ENCODE results near the gene SGTA. TPM values are rescaled to one million over a fixed set of nuclear protein-coding genes. Genes with fewer than 3 reads are reported as not detected.

SGTA gene
- total and polyA plus RNA-seq, 2 of the 13 experiments (the other 11 are each of a cell fraction or from before 2014, with no cell fraction given), result 43.9 to 47.4 TPM

DNA sequence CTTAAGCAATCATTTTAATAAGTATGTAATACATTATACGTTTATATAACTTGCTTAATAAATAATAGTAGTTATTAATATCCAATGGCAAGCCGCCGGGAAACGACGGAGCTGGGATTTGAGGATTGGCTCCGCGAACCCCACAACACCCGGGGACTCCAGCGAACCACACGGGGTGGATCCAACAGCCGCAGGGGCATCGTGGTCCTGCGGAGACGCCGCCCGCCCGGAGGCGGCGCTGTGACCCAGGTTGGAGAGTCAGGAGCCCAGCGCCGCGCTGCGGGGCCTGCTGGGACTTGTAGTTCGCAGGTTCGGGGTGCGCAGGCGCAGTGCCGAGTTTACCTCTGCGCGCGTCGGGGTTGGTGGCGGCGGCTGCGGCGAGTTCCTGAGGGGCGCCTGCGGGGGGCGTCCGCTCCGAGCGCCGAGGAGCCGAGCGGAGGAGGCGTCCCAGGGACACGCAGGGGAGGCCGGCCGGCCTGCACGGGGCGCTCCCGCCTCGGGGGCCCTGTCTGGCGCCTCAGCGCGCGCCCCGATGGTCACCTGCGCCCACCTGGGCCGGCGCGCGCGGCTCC is 36.6 kb upstream of the SGTA start, which contains the start of gene ZNF554:
TSS of gene ZNF554 (plus strand) at position 329 of the 572 bp plus-strand sequence. CDS start at position 533, 204 bp downstream.
- intact Hi-C loops (cut with micrococcal nuclease; ENCODE audit: unreplicated experiment) (loop anchor here (2.0 kb wide), 2 partner anchors 21 to 47 kb away; partner anchors contain the start of genes ZNF555 and ZNF556), in situ Hi-C loops (cut with HindIII; ENCODE audit: extremely low pct_ligation_motif_present, low pct_unique_long_range_greater_than_20kb) (loop anchor here (10.0 kb wide), 1 partner anchor 55 kb away; no protein-coding TSS in a partner anchor)
- DNase-seq (ENCODE audit: low spot score) (peak; percentile 91), FAIRE-seq (no peak), ATAC-seq (peak; percentile 87)
- H3K4me2 ChIP-seq (ENCODE audit: low read depth, low read length), result peak within 1 kb of the TSS; percentile 88
- H3K9ac ChIP-seq (ENCODE audit: insufficient read depth, low read depth, low read length), result peak within 1 kb of the TSS; percentile 84
- H3K9me3 ChIP-seq (ENCODE audit: low read length), result no peaks in the 10 kb centered on the region
- no peaks in the 10 kb centered on the region for H3K27me3 ChIP-seq (ENCODE audit: control insufficient read depth in 1 of 2, insufficient read depth in 2 of 2, low read length in 2 of 2)
- 0% methylated on average over 7 of the region's 64 CpGs for WGBS (ENCODE audit: low lambda C conversion rate)
- no peaks in the 10 kb centered on the region for H4K20me1 ChIP-seq (ENCODE audit: insufficient read depth, low read length)
- no peaks in the 10 kb centered on the region for H3K79me2 ChIP-seq (ENCODE audit: insufficient read depth, low read length)
- H3K4me3 ChIP-seq (replicated peaks in 1 of 3; ENCODE audit: insufficient read depth in 1 of 3, low read depth in 2 of 3, low read length in 3 of 3), result peak within 1 kb of the TSS; percentile 60 to 84 (median 81)
- H3K4me1 ChIP-seq (ENCODE audit: insufficient read depth, low read length), result no peaks in the 10 kb centered on the region; the same call in 1 of the 2 replicates
- ChIA-PET CTCF (ENCODE audit: low intra/inter-chr PET ratio, low total read pairs) (interaction anchor here (1.0 to 1.5 kb wide), 3 partner anchors 21 to 53 kb away, joined by 3 to 7 read pairs (median 4); no protein-coding TSS in a partner anchor), POLR2A (interaction anchor here (1.0 to 1.7 kb wide), 6 partner anchors 8 to 47 kb away, joined by 4 to 11 read pairs (median 6); partner anchors contain the start of genes THOP1, ZNF555 and ZNF556)
- BruUV-seq (replicated peaks), result no TSS peak
- H3K36me3 ChIP-seq (replicated peaks in 1 of 2; ENCODE audit: control insufficient read depth in 1 of 2, insufficient read depth in 2 of 2, low read length in 2 of 2), result no peaks in the 10 kb centered on the region; a peak in 1 of 5 replicates
- no peak within 1 kb of the TSS for H2AFZ ChIP-seq (ENCODE audit: low read length)
- H3K27ac ChIP-seq (ENCODE audit: extremely low read length, insufficient read depth, low read length), result peak within 1 kb of the TSS; percentile 21
- TF ChIP-seq, protein P1, sequence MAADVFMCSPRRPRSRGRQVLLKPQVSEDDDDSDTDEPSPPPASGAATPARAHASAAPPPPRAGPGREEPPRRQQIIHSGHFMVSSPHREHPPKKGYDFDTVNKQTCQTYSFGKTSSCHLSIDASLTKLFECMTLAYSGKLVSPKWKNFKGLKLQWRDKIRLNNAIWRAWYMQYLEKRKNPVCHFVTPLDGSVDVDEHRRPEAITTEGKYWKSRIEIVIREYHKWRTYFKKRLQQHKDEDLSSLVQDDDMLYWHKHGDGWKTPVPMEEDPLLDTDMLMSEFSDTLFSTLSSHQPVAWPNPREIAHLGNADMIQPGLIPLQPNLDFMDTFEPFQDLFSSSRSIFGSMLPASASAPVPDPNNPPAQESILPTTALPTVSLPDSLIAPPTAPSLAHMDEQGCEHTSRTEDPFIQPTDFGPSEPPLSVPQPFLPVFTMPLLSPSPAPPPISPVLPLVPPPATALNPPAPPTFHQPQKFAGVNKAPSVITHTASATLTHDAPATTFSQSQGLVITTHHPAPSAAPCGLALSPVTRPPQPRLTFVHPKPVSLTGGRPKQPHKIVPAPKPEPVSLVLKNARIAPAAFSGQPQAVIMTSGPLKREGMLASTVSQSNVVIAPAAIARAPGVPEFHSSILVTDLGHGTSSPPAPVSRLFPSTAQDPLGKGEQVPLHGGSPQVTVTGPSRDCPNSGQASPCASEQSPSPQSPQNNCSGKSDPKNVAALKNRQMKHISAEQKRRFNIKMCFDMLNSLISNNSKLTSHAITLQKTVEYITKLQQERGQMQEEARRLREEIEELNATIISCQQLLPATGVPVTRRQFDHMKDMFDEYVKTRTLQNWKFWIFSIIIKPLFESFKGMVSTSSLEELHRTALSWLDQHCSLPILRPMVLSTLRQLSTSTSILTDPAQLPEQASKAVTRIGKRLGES (CRISPR knock-in tag; IDR thresholded peaks at IDR 0.05; ENCODE audit: borderline replicate concordance), result no peak
- TF ChIP-seq KLF6 (CRISPR knock-in tag; IDR thresholded peaks at IDR 0.05) (peak; percentile 66; the same call in 1 of the 2 replicates), SRSF9 (IDR thresholded peaks at IDR 0.05; ENCODE audit: borderline replicate concordance, insufficient read depth, low read depth, low read length, poor library complexity, severe bottlenecking) (no peak), HNRNPK (IDR thresholded peaks at IDR 0.05; ENCODE audit: low read depth, low read length, poor library complexity, severe bottlenecking) (peak; percentile 23), TBP (CRISPR knock-in tag; IDR thresholded peaks at IDR 0.05) (no peak), EP300 (IDR thresholded peaks at IDR 0.05; ENCODE audit: low read depth in 2 of 2, low read length in 2 of 2) (peak in 1 of 2 experiments; percentile 38; a peak in 1 of 4 replicates), EP300 (CRISPR knock-in tag; IDR thresholded peaks at IDR 0.05; ENCODE audit: borderline replicate concordance) (no peak), NR3C1 (CRISPR knock-in tag; IDR thresholded peaks at IDR 0.05) (no peak), ZNF431 (CRISPR knock-in tag; IDR thresholded peaks at IDR 0.05; ENCODE audit: borderline replicate concordance, low read depth) (no peak), ZFAT (CRISPR knock-in tag; conservative IDR thresholded peaks at IDR 0.05) (no peak)
- TF ChIP-seq, protein P2, sequence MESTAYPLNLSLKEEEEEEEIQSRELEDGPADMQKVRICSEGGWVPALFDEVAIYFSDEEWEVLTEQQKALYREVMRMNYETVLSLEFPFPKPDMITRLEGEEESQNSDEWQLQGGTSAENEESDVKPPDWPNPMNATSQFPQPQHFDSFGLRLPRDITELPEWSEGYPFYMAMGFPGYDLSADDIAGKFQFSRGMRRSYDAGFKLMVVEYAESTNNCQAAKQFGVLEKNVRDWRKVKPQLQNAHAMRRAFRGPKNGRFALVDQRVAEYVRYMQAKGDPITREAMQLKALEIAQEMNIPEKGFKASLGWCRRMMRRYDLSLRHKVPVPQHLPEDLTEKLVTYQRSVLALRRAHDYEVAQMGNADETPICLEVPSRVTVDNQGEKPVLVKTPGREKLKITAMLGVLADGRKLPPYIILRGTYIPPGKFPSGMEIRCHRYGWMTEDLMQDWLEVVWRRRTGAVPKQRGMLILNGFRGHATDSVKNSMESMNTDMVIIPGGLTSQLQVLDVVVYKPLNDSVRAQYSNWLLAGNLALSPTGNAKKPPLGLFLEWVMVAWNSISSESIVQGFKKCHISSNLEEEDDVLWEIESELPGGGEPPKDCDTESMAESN (CRISPR knock-in tag; conservative IDR thresholded peaks at IDR 0.05), result peak; percentile 92
- TF ChIP-seq, protein P3, sequence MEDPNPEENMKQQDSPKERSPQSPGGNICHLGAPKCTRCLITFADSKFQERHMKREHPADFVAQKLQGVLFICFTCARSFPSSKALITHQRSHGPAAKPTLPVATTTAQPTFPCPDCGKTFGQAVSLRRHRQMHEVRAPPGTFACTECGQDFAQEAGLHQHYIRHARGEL (CRISPR knock-in tag; IDR thresholded peaks at IDR 0.05), result no peak
- TF ChIP-seq, protein P4, sequence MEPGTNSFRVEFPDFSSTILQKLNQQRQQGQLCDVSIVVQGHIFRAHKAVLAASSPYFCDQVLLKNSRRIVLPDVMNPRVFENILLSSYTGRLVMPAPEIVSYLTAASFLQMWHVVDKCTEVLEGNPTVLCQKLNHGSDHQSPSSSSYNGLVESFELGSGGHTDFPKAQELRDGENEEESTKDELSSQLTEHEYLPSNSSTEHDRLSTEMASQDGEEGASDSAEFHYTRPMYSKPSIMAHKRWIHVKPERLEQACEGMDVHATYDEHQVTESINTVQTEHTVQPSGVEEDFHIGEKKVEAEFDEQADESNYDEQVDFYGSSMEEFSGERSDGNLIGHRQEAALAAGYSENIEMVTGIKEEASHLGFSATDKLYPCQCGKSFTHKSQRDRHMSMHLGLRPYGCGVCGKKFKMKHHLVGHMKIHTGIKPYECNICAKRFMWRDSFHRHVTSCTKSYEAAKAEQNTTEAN (CRISPR knock-in tag; conservative IDR thresholded peaks at IDR 0.05), result no peak; the same call in 1 of the 2 replicates
- TF ChIP-seq, protein P5, sequence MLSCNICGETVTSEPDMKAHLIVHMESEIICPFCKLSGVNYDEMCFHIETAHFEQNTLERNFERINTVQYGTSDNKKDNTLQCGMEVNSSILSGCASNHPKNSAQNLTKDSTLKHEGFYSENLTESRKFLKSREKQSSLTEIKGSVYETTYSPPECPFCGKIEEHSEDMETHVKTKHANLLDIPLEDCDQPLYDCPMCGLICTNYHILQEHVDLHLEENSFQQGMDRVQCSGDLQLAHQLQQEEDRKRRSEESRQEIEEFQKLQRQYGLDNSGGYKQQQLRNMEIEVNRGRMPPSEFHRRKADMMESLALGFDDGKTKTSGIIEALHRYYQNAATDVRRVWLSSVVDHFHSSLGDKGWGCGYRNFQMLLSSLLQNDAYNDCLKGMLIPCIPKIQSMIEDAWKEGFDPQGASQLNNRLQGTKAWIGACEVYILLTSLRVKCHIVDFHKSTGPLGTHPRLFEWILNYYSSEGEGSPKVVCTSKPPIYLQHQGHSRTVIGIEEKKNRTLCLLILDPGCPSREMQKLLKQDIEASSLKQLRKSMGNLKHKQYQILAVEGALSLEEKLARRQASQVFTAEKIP (CRISPR knock-in tag; IDR thresholded peaks at IDR 0.05; ENCODE audit: borderline replicate concordance), result no peak

Data from HepG2 (cell line).